ENCODE data around the gene IRF1. TPM values are rescaled to one million over a fixed set of nuclear protein-coding genes. Genes with fewer than 3 reads are reported as not detected.

The IRF1 gene
- total RNA-seq, 1 experiment from 2014 or later: 30.1 TPM

GRCh38 chr5:132493821-132494220 is 3.2 kb upstream of the IRF1 start:
- CTCF ChIA-PET: no interaction called here
- Histone ChIP-seq H4K20me1 (ENCODE audit: insufficient read depth) (no peaks in the 10 kb centered on the region), H3K4me1 (ENCODE audit: control insufficient read depth in 1 of 2, insufficient read depth in 2 of 2, low read length in 2 of 2) (peaks cover 35 to 62% of the 10 kb centered on the region in 2 experiments), H2AFZ (ENCODE audit: low read depth, low read length, poor library complexity, severe bottlenecking) (no peak overlapping the region), H3K9me2 (ENCODE audit: insufficient read depth) (no peaks in the 10 kb centered on the region), H3K9ac (ENCODE audit: low read length) (no peak overlapping the region), H3K36me3 (ENCODE audit: control insufficient read depth in 1 of 2, insufficient read depth in 2 of 2, low read length in 2 of 2) (peaks cover 0 to 2% of the 10 kb centered on the region in 2 experiments; a peak in 1 of 4 replicates), H3K9me3 (ENCODE audit: control insufficient read depth in 1 of 2, insufficient read depth in 1 of 2, low read depth in 1 of 2, low read length in 2 of 2) (no peaks in the 10 kb centered on the region), H3K79me2 (ENCODE audit: insufficient read depth, low read length) (peaks cover 12% of the 10 kb centered on the region), H3K27ac (ENCODE audit: low read depth, low read length) (no peak overlapping the region), H3K4me2 (ENCODE audit: low read length) (no peak overlapping the region), H3K27me3 (ENCODE audit: insufficient read depth, low read length) (no peaks in the 10 kb centered on the region), H3K4me3 (replicated peaks in 1 of 2; ENCODE audit: low read depth in 1 of 2, low read length in 2 of 2) (no peak overlapping the region)
- RAD21 ChIA-PET (ENCODE audit: low non-redundant PET in 1 of 2, low total read pairs in 2 of 2, uncharacterized antibody in 2 of 2, unreplicated experiment in 2 of 2): no interaction called here
- intact Hi-C loops (cut with micrococcal nuclease): loop anchor here (10.0 kb wide), 1 partner anchor 199 kb away; the partner anchor contains the start of gene SLC22A4
- ATAC-seq (no peak), DNase-seq (ENCODE audit: low read depth, low spot score) (no peak)
- POLR2A ChIA-PET: no interaction called here
- TF ChIP-seq CTCF (IDR thresholded peaks at IDR 0.05 in 2 of 3, conservative IDR thresholded peaks at IDR 0.05 in 1 of 3; ENCODE audit: borderline replicate concordance in 1 of 3, insufficient read depth in 1 of 3, low read depth in 2 of 3, low read length in 2 of 3) (no peak), CEBPB (IDR thresholded peaks at IDR 0.05; ENCODE audit: low read depth) (no peak), POLR2A (IDR thresholded peaks at IDR 0.05; ENCODE audit: borderline replicate concordance, extremely low read depth, insufficient read depth, insufficient read length) (no peak), MAX (IDR thresholded peaks at IDR 0.05) (no peak), ATF3 (IDR thresholded peaks at IDR 0.05) (no peak), CBX3 (IDR thresholded peaks at IDR 0.05; ENCODE audit: low read depth) (no peak), ZBTB33 (IDR thresholded peaks at IDR 0.05; ENCODE audit: extremely low read depth, insufficient replicate concordance, low read length) (no peak), SP1 (IDR thresholded peaks at IDR 0.05; ENCODE audit: low read depth) (no peak), EGR1 (IDR thresholded peaks at IDR 0.05; ENCODE audit: low read depth) (no peak)
- BruUV-seq (replicated peaks): no TSS peak

All from HCT116 (cell line).